Breast epithelium (tissue), 3 donors: ENCODE data around the gene TRIO.

Experiments
- POLR2A ChIP-seq: fragments of 450-650 bp; IDR thresholded peaks from one replicate; pipeline ENCODE4 v1.6.1; 2016; ENCODE audit warnings: antibody characterized with exemption, mild to moderate bottlenecking, moderate library complexity
- POLR2AphosphoS5 ChIP-seq, 3 donors: sonication (generic); formaldehyde crosslinking; IDR thresholded peaks; one replicate each; pipeline ENCODE4 v1.6.1; 2017; ENCODE audit warnings: antibody characterized with exemption in 3 of 3
- TF ChIP-seq, protein P1 (sequence below), 3 donors: fragments of 450-650 bp; IDR thresholded peaks; one replicate each; pipeline ENCODE4 v1.5.1; 2016 to 2017; ENCODE audit warnings: antibody characterized with exemption in 3 of 3, mild to moderate bottlenecking in 3 of 3, moderate library complexity in 3 of 3

DNA sequence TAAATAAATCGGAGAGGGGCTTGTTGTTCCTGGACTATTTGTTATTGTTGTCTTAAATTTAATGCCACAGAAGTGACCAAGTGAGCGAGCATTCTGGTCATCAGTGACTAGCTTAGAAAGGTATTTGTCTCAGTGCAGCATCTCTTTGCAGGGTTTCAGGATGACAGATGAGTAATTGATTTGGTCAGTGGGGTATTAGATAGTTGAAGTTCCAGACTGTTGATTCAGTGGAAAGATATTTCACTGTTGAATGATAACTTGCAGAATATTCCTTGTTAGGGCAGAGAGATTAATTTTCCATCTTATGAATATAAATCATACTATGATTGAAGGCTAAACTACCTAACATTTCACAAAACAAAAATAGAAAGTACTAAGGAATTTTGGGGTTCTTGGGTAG, 122.4 kb downstream of the TRIO start:
- TF ChIP-seq, protein P1, sequence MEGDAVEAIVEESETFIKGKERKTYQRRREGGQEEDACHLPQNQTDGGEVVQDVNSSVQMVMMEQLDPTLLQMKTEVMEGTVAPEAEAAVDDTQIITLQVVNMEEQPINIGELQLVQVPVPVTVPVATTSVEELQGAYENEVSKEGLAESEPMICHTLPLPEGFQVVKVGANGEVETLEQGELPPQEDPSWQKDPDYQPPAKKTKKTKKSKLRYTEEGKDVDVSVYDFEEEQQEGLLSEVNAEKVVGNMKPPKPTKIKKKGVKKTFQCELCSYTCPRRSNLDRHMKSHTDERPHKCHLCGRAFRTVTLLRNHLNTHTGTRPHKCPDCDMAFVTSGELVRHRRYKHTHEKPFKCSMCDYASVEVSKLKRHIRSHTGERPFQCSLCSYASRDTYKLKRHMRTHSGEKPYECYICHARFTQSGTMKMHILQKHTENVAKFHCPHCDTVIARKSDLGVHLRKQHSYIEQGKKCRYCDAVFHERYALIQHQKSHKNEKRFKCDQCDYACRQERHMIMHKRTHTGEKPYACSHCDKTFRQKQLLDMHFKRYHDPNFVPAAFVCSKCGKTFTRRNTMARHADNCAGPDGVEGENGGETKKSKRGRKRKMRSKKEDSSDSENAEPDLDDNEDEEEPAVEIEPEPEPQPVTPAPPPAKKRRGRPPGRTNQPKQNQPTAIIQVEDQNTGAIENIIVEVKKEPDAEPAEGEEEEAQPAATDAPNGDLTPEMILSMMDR (IDR thresholded peaks at IDR 0.05) = no peak
- no peak for TF ChIP-seq POLR2A
- no peak for TF ChIP-seq POLR2AphosphoS5 (IDR thresholded peaks at IDR 0.05)
